DND-41 (cell line): ENCODE results near the gene SPSB3.

Source experiments
- EZH2 ChIP-seq: IDR thresholded peaks from 3 replicates; pipeline ENCODE4 v1.6.1; 2012; ENCODE audit warnings: borderline replicate concordance, low read depth, mild to moderate bottlenecking, moderate library complexity, low read length, inconsistent platforms; ENCODE audit not compliant: severe bottlenecking
- TF ChIP-seq, protein P1 (sequence below): IDR thresholded peaks from 2 replicates; pipeline ENCODE4 v1.5.1; 2012; ENCODE audit warnings: borderline replicate concordance, low read length, moderate library complexity, mild to moderate bottlenecking; ENCODE audit not compliant: poor library complexity, severe bottlenecking; ENCODE audit errors: extremely low read depth

DNA sequence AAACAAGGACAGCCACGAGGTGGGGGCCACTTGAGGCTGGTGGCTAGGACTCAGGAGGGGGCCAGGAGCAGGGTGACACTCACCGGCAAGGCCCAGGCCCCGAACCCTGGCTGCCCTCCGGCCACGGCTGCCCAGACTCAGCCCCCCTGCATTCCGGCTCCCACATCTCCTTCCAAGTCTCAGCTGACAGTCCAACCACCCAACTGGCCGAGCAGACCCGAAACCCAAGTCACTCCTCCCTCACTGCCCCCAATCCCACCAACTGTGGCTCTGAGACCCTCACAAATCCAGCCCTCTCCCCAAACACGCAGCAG, 34.9 kb upstream of the SPSB3 start:
- TF ChIP-seq, protein P1, sequence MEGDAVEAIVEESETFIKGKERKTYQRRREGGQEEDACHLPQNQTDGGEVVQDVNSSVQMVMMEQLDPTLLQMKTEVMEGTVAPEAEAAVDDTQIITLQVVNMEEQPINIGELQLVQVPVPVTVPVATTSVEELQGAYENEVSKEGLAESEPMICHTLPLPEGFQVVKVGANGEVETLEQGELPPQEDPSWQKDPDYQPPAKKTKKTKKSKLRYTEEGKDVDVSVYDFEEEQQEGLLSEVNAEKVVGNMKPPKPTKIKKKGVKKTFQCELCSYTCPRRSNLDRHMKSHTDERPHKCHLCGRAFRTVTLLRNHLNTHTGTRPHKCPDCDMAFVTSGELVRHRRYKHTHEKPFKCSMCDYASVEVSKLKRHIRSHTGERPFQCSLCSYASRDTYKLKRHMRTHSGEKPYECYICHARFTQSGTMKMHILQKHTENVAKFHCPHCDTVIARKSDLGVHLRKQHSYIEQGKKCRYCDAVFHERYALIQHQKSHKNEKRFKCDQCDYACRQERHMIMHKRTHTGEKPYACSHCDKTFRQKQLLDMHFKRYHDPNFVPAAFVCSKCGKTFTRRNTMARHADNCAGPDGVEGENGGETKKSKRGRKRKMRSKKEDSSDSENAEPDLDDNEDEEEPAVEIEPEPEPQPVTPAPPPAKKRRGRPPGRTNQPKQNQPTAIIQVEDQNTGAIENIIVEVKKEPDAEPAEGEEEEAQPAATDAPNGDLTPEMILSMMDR = no peak
- no peak for TF ChIP-seq EZH2
